ENCODE results near the gene GJB5. TPM values are rescaled to one million over a fixed set of nuclear protein-coding genes. Genes with fewer than 3 reads are reported as not detected.
"Not testable (repeated sequence)": the region's sequence is repeated elsewhere in the genome, so short reads cannot be mapped to it uniquely, and the experiment has no call there.

Gene GJB5
- total RNA-seq, 4 donors from 2014 or later: 1.9 TPM; not detected in 3

DNA sequence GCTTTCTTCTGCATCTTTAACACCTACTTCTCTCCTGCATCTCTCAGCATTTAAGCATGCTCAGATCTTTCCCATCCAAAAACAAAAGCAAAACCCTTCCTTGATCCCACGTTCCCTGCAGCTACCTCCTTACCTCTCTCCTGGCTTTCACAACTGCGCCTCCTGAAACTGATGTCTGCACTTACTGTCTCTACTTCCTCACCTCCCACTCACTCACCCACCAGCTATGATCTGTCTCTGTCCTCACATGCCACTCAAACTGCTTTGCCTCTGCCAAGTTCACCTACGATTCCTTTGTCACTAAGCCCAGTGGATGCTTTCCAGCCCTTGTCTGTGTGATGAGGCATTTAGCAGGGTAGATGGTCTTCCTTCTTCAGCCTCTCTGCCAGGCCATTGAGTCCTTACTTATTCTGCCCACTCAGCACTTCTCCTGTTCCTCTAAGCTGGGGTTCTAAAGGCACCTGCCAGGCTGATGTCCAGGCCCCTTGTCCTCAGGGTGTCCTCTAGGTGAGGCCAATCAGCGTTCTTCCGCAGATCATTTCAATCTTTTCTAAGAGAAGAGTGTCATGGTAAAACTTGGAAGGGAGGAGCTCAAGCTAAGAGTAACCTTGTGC, 16.2 kb downstream of the GJB5 start:
- Histone ChIP-seq H3K36me3 (no peaks in the 10 kb centered on the region), H3K27ac (no peak overlapping the region), H3K9me3 (no peaks in the 10 kb centered on the region), H3K27me3 (peaks cover 45% of the 10 kb centered on the region), H3K4me1 (no peaks in the 10 kb centered on the region), H3K4me3 (no peak overlapping the region)
- 57 to 74% methylated on average over 4 to 5 of the region's 5 CpGs for WGBS, 2 donors (ENCODE audit: low coverage in 1 of 2)
- no peak for TF ChIP-seq EP300 (IDR thresholded peaks at IDR 0.05)
- TF ChIP-seq POLR2A (IDR thresholded peaks at IDR 0.05): no peak
- TF ChIP-seq, protein P1, sequence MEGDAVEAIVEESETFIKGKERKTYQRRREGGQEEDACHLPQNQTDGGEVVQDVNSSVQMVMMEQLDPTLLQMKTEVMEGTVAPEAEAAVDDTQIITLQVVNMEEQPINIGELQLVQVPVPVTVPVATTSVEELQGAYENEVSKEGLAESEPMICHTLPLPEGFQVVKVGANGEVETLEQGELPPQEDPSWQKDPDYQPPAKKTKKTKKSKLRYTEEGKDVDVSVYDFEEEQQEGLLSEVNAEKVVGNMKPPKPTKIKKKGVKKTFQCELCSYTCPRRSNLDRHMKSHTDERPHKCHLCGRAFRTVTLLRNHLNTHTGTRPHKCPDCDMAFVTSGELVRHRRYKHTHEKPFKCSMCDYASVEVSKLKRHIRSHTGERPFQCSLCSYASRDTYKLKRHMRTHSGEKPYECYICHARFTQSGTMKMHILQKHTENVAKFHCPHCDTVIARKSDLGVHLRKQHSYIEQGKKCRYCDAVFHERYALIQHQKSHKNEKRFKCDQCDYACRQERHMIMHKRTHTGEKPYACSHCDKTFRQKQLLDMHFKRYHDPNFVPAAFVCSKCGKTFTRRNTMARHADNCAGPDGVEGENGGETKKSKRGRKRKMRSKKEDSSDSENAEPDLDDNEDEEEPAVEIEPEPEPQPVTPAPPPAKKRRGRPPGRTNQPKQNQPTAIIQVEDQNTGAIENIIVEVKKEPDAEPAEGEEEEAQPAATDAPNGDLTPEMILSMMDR (IDR thresholded peaks at IDR 0.05): no peak
- TF ChIP-seq POLR2AphosphoS5 (IDR thresholded peaks at IDR 0.05): no peak
- ATAC-seq: no peak

DNA sequence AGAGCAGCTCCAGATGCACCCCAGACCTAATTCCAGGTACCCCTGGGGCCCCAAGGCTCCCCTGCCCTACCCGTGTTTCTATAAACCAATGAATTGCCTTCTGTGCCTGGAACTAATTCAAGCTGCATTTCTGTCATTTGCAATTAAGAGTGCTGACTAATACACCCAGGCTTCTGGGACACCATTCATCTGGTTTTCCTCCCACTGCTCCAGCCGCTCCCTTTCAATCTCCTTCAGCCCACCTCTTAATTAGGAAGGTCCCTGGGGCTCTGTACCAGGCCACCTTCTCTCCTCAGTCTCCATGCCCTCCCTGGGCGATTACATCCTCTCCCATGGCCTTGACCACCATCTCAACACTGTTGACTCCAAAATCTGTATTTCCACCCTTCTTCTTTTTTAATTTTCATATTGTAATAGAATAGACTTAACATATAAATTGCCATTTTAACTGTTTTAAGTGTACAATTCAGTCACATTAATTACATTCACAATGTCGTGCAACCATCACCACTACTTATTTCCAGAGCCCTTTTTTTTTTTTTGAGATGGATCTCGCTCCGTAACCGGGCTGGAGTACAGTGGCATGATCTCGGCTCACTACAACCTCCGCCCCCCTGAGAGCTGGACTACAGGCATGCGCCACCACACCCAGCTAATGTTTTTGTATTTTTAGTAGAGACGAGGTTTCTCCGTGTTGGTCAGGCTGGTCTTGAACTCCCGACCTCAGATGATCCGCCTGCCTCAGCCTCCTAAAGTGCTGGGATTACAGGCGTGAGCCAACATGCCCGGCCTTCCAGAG, 16.9 kb downstream of the GJB5 start:
- Histone ChIP-seq H3K36me3 (no peaks in the 10 kb centered on the region), H3K4me3 (no peak overlapping the region), H3K9me3 (no peaks in the 10 kb centered on the region), H3K27ac (no peak overlapping the region), H3K4me1 (no peaks in the 10 kb centered on the region), H3K27me3 (peaks cover 49% of the 10 kb centered on the region)
- 78 to 86% methylated on average over 12 to 15 of the region's 16 CpGs for WGBS, 2 donors (ENCODE audit: low coverage in 1 of 2)
- ATAC-seq: no peak
- TF ChIP-seq POLR2A (IDR thresholded peaks at IDR 0.05) (no peak), EP300 (IDR thresholded peaks at IDR 0.05) (no peak), POLR2AphosphoS5 (IDR thresholded peaks at IDR 0.05) (no peak)
- TF ChIP-seq, protein P1 (IDR thresholded peaks at IDR 0.05): no peak

DNA sequence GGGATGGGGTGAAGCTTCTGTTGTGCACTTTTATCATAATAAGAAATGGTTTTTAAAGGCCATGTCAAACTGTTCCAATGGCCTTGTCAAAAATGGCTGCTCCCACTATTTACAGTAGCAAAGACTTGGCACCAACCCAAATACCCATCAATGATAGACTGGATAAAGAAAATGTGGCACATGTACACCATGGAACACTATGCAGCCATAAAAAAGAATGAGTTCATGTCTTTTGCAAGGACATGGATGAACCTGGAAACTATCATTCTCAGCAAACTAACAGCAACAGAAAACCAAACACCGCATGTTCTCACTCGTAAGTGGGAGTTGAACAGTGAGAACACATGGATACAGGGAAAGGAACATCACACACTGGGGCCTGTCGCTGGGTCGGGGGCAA, 18.3 kb downstream of the GJB5 start:
- not testable (repeated sequence) for ATAC-seq, H3K36me3 ChIP-seq, H3K9me3 ChIP-seq, H3K4me3 ChIP-seq, H3K4me1 ChIP-seq, H3K27ac ChIP-seq
- H3K27me3 ChIP-seq: peaks cover 62% of the 10 kb centered on the region
- WGBS, 2 donors (ENCODE audit: low coverage in 1 of 2): 84% methylated on average over 3 to 4 of the region's 4 CpGs

GRCh38 chr1:34774957-34775356, 20.1 kb downstream of the GJB5 start:
- WGBS, 2 donors (ENCODE audit: low coverage in 1 of 2): 34 to 51% methylated on average over 2 to 8 of the region's 8 CpGs
- TF ChIP-seq, protein P1 (IDR thresholded peaks at IDR 0.05): no peak
- TF ChIP-seq EP300 (IDR thresholded peaks at IDR 0.05) (no peak), POLR2AphosphoS5 (IDR thresholded peaks at IDR 0.05) (no peak), POLR2A (IDR thresholded peaks at IDR 0.05) (no peak)
- H3K4me1 ChIP-seq: no peaks in the 10 kb centered on the region
- H3K27me3 ChIP-seq: peaks cover 77% of the 10 kb centered on the region
- H3K27ac ChIP-seq: no peak overlapping the region
- H3K4me3 ChIP-seq: no peak overlapping the region
- no peak for ATAC-seq
- no peaks in the 10 kb centered on the region for H3K9me3 ChIP-seq
- H3K36me3 ChIP-seq: no peaks in the 10 kb centered on the region

- no peak for ATAC-seq
- TF ChIP-seq EP300 (IDR thresholded peaks at IDR 0.05): no peak
- TF ChIP-seq, protein P1 (IDR thresholded peaks at IDR 0.05): no peak
- TF ChIP-seq POLR2AphosphoS5 (IDR thresholded peaks at IDR 0.05): no peak
- TF ChIP-seq POLR2A (IDR thresholded peaks at IDR 0.05): no peak
- H3K27ac ChIP-seq: no peak overlapping the region
- H3K9me3 ChIP-seq: no peaks in the 10 kb centered on the region
- H3K27me3 ChIP-seq: peaks cover 88% of the 10 kb centered on the region
- H3K4me3 ChIP-seq: no peak overlapping the region
- WGBS, 2 donors (ENCODE audit: low coverage in 1 of 2): no CpG with 5 or more reads among the region's 3 CpGs
- peaks cover 0 to 15% (median 8%) of the 10 kb centered on the region in 3 donors for H3K4me1 ChIP-seq
- H3K36me3 ChIP-seq: no peaks in the 10 kb centered on the region
Measured at GRCh38 chr1:34776911-34777310, 22.1 kb downstream of the GJB5 start.
